Testis (tissue), 3 donors: ENCODE results near the gene CACNA1C. TPM values are rescaled to one million over a fixed set of nuclear protein-coding genes. Genes with fewer than 3 reads are reported as not detected.

Experiments used
- DNase-seq: peaks from one replicate; pipeline ENCODE4 v3.0.0-alpha.2; 2019
- H3K27ac ChIP-seq, 2 donors: fragments of 200-600 bp; sonication (generic); one replicate each; pipeline ENCODE4 v1.5.1; 2019
- H3K27me3 ChIP-seq: fragments of 200-600 bp; sonication (generic); one replicate; pipeline ENCODE4 v1.5.1; 2019
- H3K36me3 ChIP-seq: fragments of 200-600 bp; sonication (generic); one replicate; pipeline ENCODE4 v1.5.1; 2017; ENCODE audit warnings: low read depth; ENCODE audit errors: missing control alignments
- H3K4me1 ChIP-seq: fragments of 200-600 bp; sonication (generic); one replicate; pipeline ENCODE4 v1.5.1; 2019
- H3K4me3 ChIP-seq, 2 donors: fragments of 200-600 bp; sonication (generic); one replicate each; pipeline ENCODE4 v1.5.1; 2017 to 2019
- H3K9me3 ChIP-seq: fragments of 200-600 bp; sonication (generic); one replicate; pipeline ENCODE4 v1.5.1; 2017
- POLR2A ChIP-seq: fragments of 450-650 bp; IDR thresholded peaks from one replicate; pipeline ENCODE4 v1.6.1; 2017; ENCODE audit warnings: antibody characterized with exemption, mild to moderate bottlenecking, moderate library complexity
- WGBS, 2 donors: methylation state at CpG; one replicate each; pipeline ENCODE4 v1.1.5; 2018; 5-methylcytosine and 5-hydroxymethylcytosine counted together
- intact Hi-C: fragments of 100-400 bp; cut with DNase I; formaldehyde crosslinking; loops from one replicate; pipeline ENCODE4 v1.15.1; 2023; ENCODE audit warnings: low total_unique reads
- polyA plus RNA-seq: library from polyadenylated mRNA; stranded (reverse); fragments of 350-450 nt; fragmentation: Illumina TruSeq; extraction: RNeasy Lipid Tissue Mini Kit (QIAGEN cat#74804); gene quantifications from one replicate; pipeline ENCODE4 v1.2.3, GENCODE V29; 2014; ENCODE audit warnings: low read depth, low replicate concordance; ENCODE audit not compliant: insufficient read depth
- total RNA-seq, 2 donors: library from RNA; depleted of rRNA; stranded (reverse); fragments of >200 nt; gene quantifications; one replicate each; pipeline ENCODE4 v1.2.3, GENCODE V29; 2016
- TF ChIP-seq, protein P1 (sequence below), 3 experiments: fragments of 450-650 bp in 2 of 3; fragments of 200-600 bp in 1 of 3; sonication (generic) in 1 of 3; IDR thresholded peaks; one replicate each; pipeline ENCODE4 v1.5.1; 2016 to 2019; ENCODE audit warnings: antibody characterized with exemption in 3 of 3, mild to moderate bottlenecking in 2 of 3, moderate library complexity in 1 of 3

The CACNA1C gene
- total and polyA plus RNA-seq, 3 donors from 2014 or later, result 20.3 to 36.8 (median 32.0) TPM

GRCh38 chr12:2526371-2526770, 473.6 kb downstream of the CACNA1C start:
- TF ChIP-seq POLR2A, result no peak
- TF ChIP-seq, protein P1, sequence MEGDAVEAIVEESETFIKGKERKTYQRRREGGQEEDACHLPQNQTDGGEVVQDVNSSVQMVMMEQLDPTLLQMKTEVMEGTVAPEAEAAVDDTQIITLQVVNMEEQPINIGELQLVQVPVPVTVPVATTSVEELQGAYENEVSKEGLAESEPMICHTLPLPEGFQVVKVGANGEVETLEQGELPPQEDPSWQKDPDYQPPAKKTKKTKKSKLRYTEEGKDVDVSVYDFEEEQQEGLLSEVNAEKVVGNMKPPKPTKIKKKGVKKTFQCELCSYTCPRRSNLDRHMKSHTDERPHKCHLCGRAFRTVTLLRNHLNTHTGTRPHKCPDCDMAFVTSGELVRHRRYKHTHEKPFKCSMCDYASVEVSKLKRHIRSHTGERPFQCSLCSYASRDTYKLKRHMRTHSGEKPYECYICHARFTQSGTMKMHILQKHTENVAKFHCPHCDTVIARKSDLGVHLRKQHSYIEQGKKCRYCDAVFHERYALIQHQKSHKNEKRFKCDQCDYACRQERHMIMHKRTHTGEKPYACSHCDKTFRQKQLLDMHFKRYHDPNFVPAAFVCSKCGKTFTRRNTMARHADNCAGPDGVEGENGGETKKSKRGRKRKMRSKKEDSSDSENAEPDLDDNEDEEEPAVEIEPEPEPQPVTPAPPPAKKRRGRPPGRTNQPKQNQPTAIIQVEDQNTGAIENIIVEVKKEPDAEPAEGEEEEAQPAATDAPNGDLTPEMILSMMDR (IDR thresholded peaks at IDR 0.05), result no peak
- WGBS, 2 donors, result 91 to 92% methylated on average over 6 of the region's 6 CpGs
- no peak for DNase-seq
- Histone ChIP-seq H3K9me3 (no peaks in the 10 kb centered on the region), H3K27me3 (no peaks in the 10 kb centered on the region), H3K4me3 (no peak overlapping the region), H3K4me1 (no peaks in the 10 kb centered on the region), H3K27ac (no peak overlapping the region), H3K36me3 (no peaks in the 10 kb centered on the region)
- intact Hi-C loops, result no loop called here

- H3K4me1 ChIP-seq, result no peaks in the 10 kb centered on the region
Observed at GRCh38 chr12:2528001-2528400, 475.2 kb downstream of the CACNA1C start.

DNA sequence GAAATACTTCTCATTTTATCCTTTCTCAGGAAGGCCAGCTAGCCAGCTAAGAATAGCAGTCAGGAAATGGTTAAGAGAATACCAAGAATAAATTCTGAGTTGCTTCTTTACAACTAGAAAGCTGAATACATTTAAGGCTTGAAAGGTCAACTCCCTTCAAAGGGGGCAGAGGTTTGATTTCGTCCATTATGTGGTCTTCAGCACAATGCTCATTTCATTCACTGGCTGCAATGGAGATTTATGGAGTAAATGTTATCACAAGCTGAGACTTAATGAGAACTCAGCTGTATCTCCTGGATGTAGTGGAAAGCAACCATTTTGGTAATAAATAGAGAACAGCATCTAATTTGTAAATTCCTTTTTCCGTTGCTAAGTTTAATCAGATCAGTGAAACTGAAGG, 477.0 kb downstream of the CACNA1C start:
- no peak for TF ChIP-seq POLR2A
- TF ChIP-seq, protein P1 (IDR thresholded peaks at IDR 0.05), result no peak
- intact Hi-C loops, result no loop called here
- Histone ChIP-seq H3K36me3 (no peaks in the 10 kb centered on the region), H3K4me3 (no peak overlapping the region), H3K9me3 (no peaks in the 10 kb centered on the region), H3K27me3 (no peaks in the 10 kb centered on the region), H3K27ac (no peak overlapping the region), H3K4me1 (no peaks in the 10 kb centered on the region)
- WGBS, 2 donors, result 70 to 75% methylated on average over 2 of the region's 2 CpGs
- DNase-seq, result no peak

More at GRCh38 chr12:2528001-2528400, 475.2 kb downstream of the CACNA1C start:
- DNase-seq, result no peak
- H3K36me3 ChIP-seq, result no peaks in the 10 kb centered on the region
- no peaks in the 10 kb centered on the region for H3K27me3 ChIP-seq
- intact Hi-C loops, result no loop called here
- H3K27ac ChIP-seq, result no peak overlapping the region
- WGBS, 2 donors, result 83% methylated on average over 4 of the region's 4 CpGs
- no peak overlapping the region for H3K4me3 ChIP-seq
- no peaks in the 10 kb centered on the region for H3K9me3 ChIP-seq
- TF ChIP-seq POLR2A, result no peak
- TF ChIP-seq, protein P1 (IDR thresholded peaks at IDR 0.05), result no peak

DNA sequence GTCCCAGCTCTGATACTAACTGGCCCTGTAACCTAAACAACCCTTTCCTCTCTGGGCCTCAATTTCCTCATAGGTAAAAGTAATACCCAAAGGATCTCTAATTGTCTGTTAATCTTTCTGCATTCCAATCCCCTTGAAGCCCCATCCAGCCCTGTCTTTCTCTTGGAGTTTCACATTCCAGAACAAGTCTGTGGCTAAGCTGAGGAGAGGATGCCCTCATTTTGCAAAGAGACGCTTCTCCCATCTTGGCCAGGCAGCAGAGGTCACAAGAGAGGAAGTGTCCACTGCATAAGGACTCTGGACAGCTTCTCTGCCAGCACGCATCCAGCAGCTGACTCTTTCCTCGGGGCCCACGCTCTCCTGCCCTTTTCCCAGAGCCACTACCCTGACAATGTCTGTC, 478.6 kb downstream of the CACNA1C start:
- TF ChIP-seq, protein P1 (IDR thresholded peaks at IDR 0.05), result no peak
- TF ChIP-seq POLR2A, result no peak
- Histone ChIP-seq H3K4me3 (no peak overlapping the region), H3K36me3 (no peaks in the 10 kb centered on the region), H3K9me3 (no peaks in the 10 kb centered on the region), H3K4me1 (no peaks in the 10 kb centered on the region), H3K27ac (no peak overlapping the region), H3K27me3 (no peaks in the 10 kb centered on the region)
- intact Hi-C loops, result no loop called here
- WGBS, 2 donors, result 80 to 91% methylated on average over 4 of the region's 4 CpGs
- no peak for DNase-seq

- TF ChIP-seq POLR2A, result no peak
- TF ChIP-seq, protein P1 (IDR thresholded peaks at IDR 0.05), result no peak
- no peaks in the 10 kb centered on the region for H3K4me1 ChIP-seq
- intact Hi-C loops, result no loop called here
- no peak for DNase-seq
- no peaks in the 10 kb centered on the region for H3K36me3 ChIP-seq
- WGBS, 2 donors, result 83 to 85% methylated on average over 5 of the region's 5 CpGs
- H3K27me3 ChIP-seq, result no peaks in the 10 kb centered on the region
- H3K9me3 ChIP-seq, result no peaks in the 10 kb centered on the region
- no peak overlapping the region for H3K4me3 ChIP-seq
- no peak overlapping the region for H3K27ac ChIP-seq
Observed at GRCh38 chr12:2533036-2533435, 480.2 kb downstream of the CACNA1C start.
